Colonic mucosa (tissue), 4 donors: Measurements from ENCODE around the gene KAT7. TPM values are rescaled to one million over a fixed set of nuclear protein-coding genes. Genes with fewer than 3 reads are reported as not detected.

Experiments used
- DNase-seq: peaks from one replicate; pipeline ENCODE4 v3.0.0-alpha.2; 2020
- H3K27ac ChIP-seq: fragments of 200-600 bp; one replicate; pipeline ENCODE4 v1.8.0; 2021
- H3K27me3 ChIP-seq: fragments of 200-600 bp; one replicate; pipeline ENCODE4 v1.8.0; 2021
- H3K36me3 ChIP-seq: fragments of 200-600 bp; one replicate; pipeline ENCODE4 v1.8.0; 2021
- H3K4me1 ChIP-seq: fragments of 200-600 bp; one replicate; pipeline ENCODE4 v1.8.0; 2021; ENCODE audit warnings: mild to moderate bottlenecking
- H3K4me3 ChIP-seq: fragments of 200-600 bp; one replicate; pipeline ENCODE4 v1.8.0; 2021
- H3K9ac ChIP-seq, 2 donors: one replicate each; pipeline ENCODE4 v1.7.0; 2013; ENCODE audit warnings: control low read depth in 2 of 2, low read depth in 2 of 2, low read length in 2 of 2
- H3K9me3 ChIP-seq: fragments of 200-600 bp; one replicate; pipeline ENCODE4 v1.8.0; 2021
- intact Hi-C: fragments of 100-400 bp; cut with DNase I; formaldehyde crosslinking; loops from one replicate; pipeline ENCODE4 v1.14.1; 2022
- total RNA-seq, 2 donors: library from RNA; stranded (reverse); fragmentation: NEBNext Ultra II Directional in 1 of 2; extraction: Animal tissue kit (Norgen Biotek cat#: 25700) in 1 of 2; gene quantifications; one replicate each; pipeline ENCODE4 v1.2.1, GENCODE V29; 2021
- TF ChIP-seq, protein P1 (sequence below): fragments of 200-600 bp; IDR thresholded peaks from one replicate; pipeline ENCODE4 v1.8.0; 2022; ENCODE audit warnings: antibody characterized with exemption, mild to moderate bottlenecking
- donor health status: healthy.
- donor health status: DM: no; HTN: no; CAD: no.
- donor health status: DM: no; HTN: no; CAD: no.

KAT7 gene
- total RNA-seq, 2 donors from 2014 or later = 39.4 to 42.5 TPM

DNA sequence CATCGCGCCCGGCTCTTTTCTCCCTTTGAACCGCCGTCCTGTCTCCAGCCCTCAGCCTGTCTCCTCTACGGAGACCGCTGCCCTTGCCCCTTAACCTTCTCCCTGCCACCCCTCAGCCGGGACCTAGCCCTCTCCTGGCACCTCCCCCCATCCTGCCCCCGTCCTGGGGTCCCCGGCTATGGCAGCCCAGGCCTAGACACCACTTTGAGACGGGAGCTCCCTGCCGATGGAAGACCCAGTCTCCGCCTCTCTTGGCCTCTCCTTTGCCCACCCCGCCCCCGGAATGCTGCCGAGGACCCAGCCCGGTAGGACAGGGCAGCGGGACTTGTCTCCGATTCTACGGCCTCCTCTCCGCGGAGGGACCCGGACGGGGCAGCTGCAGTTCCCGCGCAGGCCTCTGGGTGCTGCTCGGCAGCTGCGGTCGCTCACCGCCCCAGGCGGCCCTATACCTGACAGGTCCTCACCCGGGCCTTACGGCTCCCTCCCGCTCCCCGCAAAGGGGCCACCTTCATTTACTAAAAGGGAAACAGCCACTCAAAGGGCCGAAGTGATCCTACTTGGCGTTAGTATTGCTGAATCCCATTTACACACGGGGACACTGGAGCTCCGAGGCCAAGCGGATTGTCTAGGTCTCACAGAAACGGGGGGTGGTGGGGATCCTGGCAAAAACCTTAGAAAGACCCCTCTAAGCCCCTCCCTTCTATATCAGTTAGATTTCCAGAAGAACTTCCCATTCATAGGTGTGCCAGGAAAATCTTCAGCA lies 92.0 kb downstream of the KAT7 start:
- no peak overlapping the region for H3K9ac ChIP-seq
- TF ChIP-seq, protein P1, sequence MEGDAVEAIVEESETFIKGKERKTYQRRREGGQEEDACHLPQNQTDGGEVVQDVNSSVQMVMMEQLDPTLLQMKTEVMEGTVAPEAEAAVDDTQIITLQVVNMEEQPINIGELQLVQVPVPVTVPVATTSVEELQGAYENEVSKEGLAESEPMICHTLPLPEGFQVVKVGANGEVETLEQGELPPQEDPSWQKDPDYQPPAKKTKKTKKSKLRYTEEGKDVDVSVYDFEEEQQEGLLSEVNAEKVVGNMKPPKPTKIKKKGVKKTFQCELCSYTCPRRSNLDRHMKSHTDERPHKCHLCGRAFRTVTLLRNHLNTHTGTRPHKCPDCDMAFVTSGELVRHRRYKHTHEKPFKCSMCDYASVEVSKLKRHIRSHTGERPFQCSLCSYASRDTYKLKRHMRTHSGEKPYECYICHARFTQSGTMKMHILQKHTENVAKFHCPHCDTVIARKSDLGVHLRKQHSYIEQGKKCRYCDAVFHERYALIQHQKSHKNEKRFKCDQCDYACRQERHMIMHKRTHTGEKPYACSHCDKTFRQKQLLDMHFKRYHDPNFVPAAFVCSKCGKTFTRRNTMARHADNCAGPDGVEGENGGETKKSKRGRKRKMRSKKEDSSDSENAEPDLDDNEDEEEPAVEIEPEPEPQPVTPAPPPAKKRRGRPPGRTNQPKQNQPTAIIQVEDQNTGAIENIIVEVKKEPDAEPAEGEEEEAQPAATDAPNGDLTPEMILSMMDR = peak; percentile 97

GRCh38 chr17:49881054-49881402 lies 92.5 kb downstream of the KAT7 start:
- peaks cover 6% of the 10 kb centered on the region for H3K4me1 ChIP-seq
- TF ChIP-seq, protein P1 = no peak
- H3K27ac ChIP-seq = no peak overlapping the region
- DNase-seq = no peak
- no peaks in the 10 kb centered on the region for H3K9me3 ChIP-seq
- H3K4me3 ChIP-seq = no peak overlapping the region
- H3K27me3 ChIP-seq = peaks cover 7% of the 10 kb centered on the region
- H3K9ac ChIP-seq = no peak overlapping the region
- no peaks in the 10 kb centered on the region for H3K36me3 ChIP-seq
- intact Hi-C loops = loop anchor here (5.0 kb wide), 1 partner anchor 116 kb away; the partner anchor contains the start of gene DLX3

More for the DNA sequence above, 92.0 kb downstream of the KAT7 start:
- no peaks in the 10 kb centered on the region for H3K36me3 ChIP-seq
- H3K4me3 ChIP-seq = no peak overlapping the region
- H3K4me1 ChIP-seq = peaks cover 6% of the 10 kb centered on the region
- no peaks in the 10 kb centered on the region for H3K9me3 ChIP-seq
- no peak overlapping the region for H3K27ac ChIP-seq
- DNase-seq = peak; percentile 57
- peaks cover 7% of the 10 kb centered on the region for H3K27me3 ChIP-seq
- intact Hi-C loops = loop anchor here (5.0 kb wide), 1 partner anchor 117 kb away; the partner anchor contains the start of gene DLX3

GRCh38 chr17:49882434-49882833 lies 94.0 kb downstream of the KAT7 start:
- Histone ChIP-seq H3K27ac (no peak overlapping the region), H3K4me3 (no peak overlapping the region), H3K4me1 (peaks cover 6% of the 10 kb centered on the region), H3K9ac (no peak overlapping the region), H3K36me3 (no peaks in the 10 kb centered on the region), H3K9me3 (no peaks in the 10 kb centered on the region), H3K27me3 (peaks cover 7% of the 10 kb centered on the region)
- intact Hi-C loops = loop anchor here (5.0 kb wide), 1 partner anchor 115 kb away; the partner anchor contains the start of gene DLX3
- TF ChIP-seq, protein P1 = no peak
- no peak for DNase-seq

Other genes with a start within 250 kb of the KAT7 start
- 1 to 10 TPM in 1 of 2 donors, under 1 TPM in 1; 0.42 to 2.1 TPM for gene NXPH3, start 212.8 kb upstream of the KAT7 start, total RNA-seq
- gene SPOP, start 110.6 kb upstream of the KAT7 start, total RNA-seq = 10 to 100 TPM; 60.5 to 83.2 TPM
- 10 to 100 TPM; 43.0 to 73.5 TPM for gene SLC35B1, start 80.7 kb upstream of the KAT7 start, total RNA-seq
- gene FAM117A, start 24.6 kb upstream of the KAT7 start, total RNA-seq = 1 to 10 TPM; 6.3 to 7.9 TPM
- gene TAC4, start 59.4 kb downstream of the KAT7 start, total RNA-seq = not detected
- under 1 TPM in 1 of 2 donors, not detected in 1; 0.49 TPM for gene DLX4, start 180.5 kb downstream of the KAT7 start, total RNA-seq
- gene DLX3, start 206.5 kb downstream of the KAT7 start, total RNA-seq = under 1 TPM in 1 of 2 donors, not detected in 1; 0.21 TPM